IMR-90 (cell line): ENCODE data around the gene CD69.

Source experiments
- CTCF ChIP-seq: conservative IDR thresholded peaks from 2 replicates; pipeline ENCODE4 v1.5.1; 2012; ENCODE audit warnings: mild to moderate bottlenecking, low read depth, low read length, improper control_type of control experiment
- MAFK ChIP-seq: IDR thresholded peaks from 2 replicates; pipeline ENCODE4 v1.6.1; 2012; ENCODE audit warnings: low read depth, low read length, improper control_type of control experiment
- MAZ ChIP-seq: IDR thresholded peaks from 2 replicates; pipeline ENCODE4 v1.6.1; 2012; ENCODE audit warnings: low read depth, mild to moderate bottlenecking, low read length, improper control_type of control experiment, moderate library complexity, borderline replicate concordance
- MXI1 ChIP-seq: IDR thresholded peaks from 2 replicates; pipeline ENCODE4 v1.6.1; 2012; ENCODE audit warnings: low read depth, mild to moderate bottlenecking, low read length, moderate library complexity, borderline replicate concordance
- NFE2L2 ChIP-seq: fragments of 150-350 bp; IDR thresholded peaks from 2 replicates; pipeline ENCODE4 v1.6.1; 2016; ENCODE audit warnings: low read depth, mild to moderate bottlenecking, low read length
- POLR2A ChIP-seq: IDR thresholded peaks from 2 replicates; pipeline ENCODE4 v1.6.1; 2012; ENCODE audit warnings: mild to moderate bottlenecking, low read depth, low read length
- RAD21 ChIP-seq: IDR thresholded peaks from 2 replicates; pipeline ENCODE4 v1.6.1; 2012; ENCODE audit warnings: low read length, improper control_type of control experiment
- RCOR1 ChIP-seq: IDR thresholded peaks from 2 replicates; pipeline ENCODE4 v1.6.1; 2012; ENCODE audit warnings: mild to moderate bottlenecking, low read length, improper control_type of control experiment; ENCODE audit not compliant: insufficient replicate concordance
- SMC3 ChIP-seq: fragments of 150-350 bp; IDR thresholded peaks from 2 replicates; pipeline ENCODE4 v1.6.1; 2016; ENCODE audit warnings: low read depth, mild to moderate bottlenecking, antibody characterized with exemption, low read length, moderate library complexity
- USF2 ChIP-seq: fragments of 150-350 bp; IDR thresholded peaks from 2 replicates; pipeline ENCODE4 v1.6.1; 2017; ENCODE audit warnings: mild to moderate bottlenecking, antibody characterized with exemption, low read length, low read depth

- TF ChIP-seq POLR2A (no peak), RCOR1 (no peak), MAZ (no peak), CTCF (no peak), MAFK (no peak), USF2 (no peak), RAD21 (no peak), NFE2L2 (no peak), MXI1 (no peak), SMC3 (no peak)
These were observed 33.2 kb upstream of the CD69 start for GRCh38 chr12:9793779-9794395.
